Nephron (organoid): ENCODE data around the gene POLR3B.

ENCODE experiments used
- H3K27ac Mint-ChIP-seq, 3 experiments: 2 replicates each; pipeline ENCODE4 v1.8.0; 2020; ENCODE audit warnings: mixed read lengths in 3 of 3, mild to moderate bottlenecking in 2 of 3, moderate library complexity in 1 of 3
- H3K27me3 Mint-ChIP-seq: 2 replicates; pipeline ENCODE4 v1.8.0; 2021; ENCODE audit warnings: low read depth, mild to moderate bottlenecking, moderate library complexity, mixed read lengths
- H3K36me3 Mint-ChIP-seq: 2 replicates; pipeline ENCODE4 v1.8.0; 2020; ENCODE audit warnings: low read depth, mixed read lengths
- H3K4me1 Mint-ChIP-seq: 2 replicates; pipeline ENCODE4 v1.8.0; 2020; ENCODE audit warnings: mixed read lengths
- H3K4me3 Mint-ChIP-seq, 3 experiments: 2 replicates each; pipeline ENCODE4 v1.8.0; 2020; ENCODE audit warnings: mild to moderate bottlenecking in 3 of 3, mixed read lengths in 3 of 3, moderate library complexity in 2 of 3
- H3K9me3 Mint-ChIP-seq: 2 replicates; pipeline ENCODE4 v1.8.0; 2020; ENCODE audit warnings: mixed read lengths
- CTCF ChIP-seq, 3 experiments: fragments of 200-600 bp; sonication (generic); IDR thresholded peaks; one replicate each; pipeline ENCODE4 v1.5.0; 2021; ENCODE audit warnings: antibody characterized with exemption in 3 of 3; ENCODE audit not compliant: unreplicated experiment in 3 of 3

The POLR3B gene

DNA sequence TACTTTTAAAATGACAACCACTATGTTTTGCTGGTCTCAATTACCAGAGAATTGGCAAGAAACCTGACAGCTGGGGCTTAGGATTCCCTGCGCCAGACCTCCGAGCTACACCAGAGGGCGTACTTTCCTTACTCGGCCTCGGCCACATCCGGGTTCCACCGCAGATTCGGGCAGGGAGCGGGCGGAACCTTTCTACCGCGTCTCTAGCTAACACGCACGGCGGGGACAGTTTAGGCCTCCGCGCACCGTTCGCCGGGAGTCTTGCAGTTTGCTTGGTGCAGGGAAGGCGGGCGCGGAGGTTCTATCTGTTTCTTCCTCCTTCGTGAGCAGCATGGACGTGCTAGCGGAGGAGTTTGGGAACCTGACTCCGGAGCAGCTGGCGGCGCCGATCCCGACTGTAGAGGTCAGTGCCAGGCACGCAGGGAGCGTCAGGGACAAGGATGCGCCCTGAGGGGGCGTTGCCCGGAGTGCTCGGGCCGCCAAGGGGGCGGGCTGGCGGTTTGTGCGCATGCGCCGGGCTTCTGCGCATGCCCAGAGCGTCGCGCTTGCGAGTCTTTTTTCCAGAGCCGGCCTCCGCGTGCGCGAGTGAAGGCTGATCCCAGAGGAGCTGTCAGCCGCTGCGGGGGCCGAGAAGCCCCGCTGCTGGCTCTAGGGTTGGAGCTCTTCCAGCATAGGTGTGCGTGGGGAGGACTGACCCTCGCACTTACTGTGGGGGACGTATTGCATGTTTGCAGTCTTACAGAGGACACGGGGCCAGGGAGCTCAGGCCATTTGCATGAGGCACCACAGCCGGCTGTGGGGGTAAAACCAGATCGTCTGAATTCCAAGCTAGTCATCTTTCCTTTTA, at the start of gene POLR3B:
Gene POLR3B (plus strand): TSS at position 200 of the 847 bp plus-strand sequence. CDS start 132 bp downstream, at position 332.
- peak within 1 kb of the TSS; percentile 85 to 93 (median 93) for H3K4me3 Mint-ChIP-seq
- H3K4me1 Mint-ChIP-seq, result peaks cover 14% of the 10 kb centered on the region
- no peaks in the 10 kb centered on the region for H3K27me3 Mint-ChIP-seq
- H3K9me3 Mint-ChIP-seq, result no peaks in the 10 kb centered on the region
- H3K36me3 Mint-ChIP-seq, result no peaks in the 10 kb centered on the region
- TF ChIP-seq CTCF (IDR thresholded peaks at IDR 0.05; ENCODE audit: unreplicated experiment in 3 of 3), result peak; percentile 89 to 95 (median 94)
- H3K27ac Mint-ChIP-seq, result peak within 1 kb of the TSS; percentile 92 to 98 (median 96)

GRCh38 chr12:106308121-106308520, 49.4 kb upstream of the POLR3B start:
- no peaks in the 10 kb centered on the region for H3K9me3 Mint-ChIP-seq
- H3K27ac Mint-ChIP-seq, result peak overlapping the region; percentile 18 to 32 (median 19)

DNA sequence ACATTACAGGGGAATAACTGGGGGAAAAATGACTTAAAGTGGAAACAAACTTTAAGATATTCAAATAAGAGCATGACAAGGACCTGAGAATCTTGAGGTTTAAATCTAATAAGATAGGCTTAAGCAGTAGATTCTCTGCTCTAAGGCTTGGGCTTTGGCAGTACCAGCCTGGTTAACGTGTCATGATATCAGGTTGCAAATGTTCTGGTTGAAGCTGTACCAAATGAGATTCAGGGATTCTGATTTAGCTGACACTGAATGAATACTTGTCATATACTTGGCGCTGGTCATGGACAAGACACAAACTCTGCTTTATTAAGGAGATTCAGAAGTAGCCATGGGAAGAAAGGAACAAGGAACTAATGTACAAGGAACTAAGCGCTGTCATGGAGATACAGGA, 48.9 kb upstream of the POLR3B start:
- no peaks in the 10 kb centered on the region for H3K36me3 Mint-ChIP-seq
- no peaks in the 10 kb centered on the region for H3K27me3 Mint-ChIP-seq
- H3K9me3 Mint-ChIP-seq, result no peaks in the 10 kb centered on the region
- no peak overlapping the region for H3K4me3 Mint-ChIP-seq
- no peak for TF ChIP-seq CTCF (IDR thresholded peaks at IDR 0.05; ENCODE audit: unreplicated experiment in 3 of 3)
- peaks cover 46% of the 10 kb centered on the region for H3K4me1 Mint-ChIP-seq
- peak overlapping the region; percentile 18 to 32 (median 19) for H3K27ac Mint-ChIP-seq

More at GRCh38 chr12:106308121-106308520, 49.4 kb upstream of the POLR3B start:
- no peak for TF ChIP-seq CTCF (IDR thresholded peaks at IDR 0.05; ENCODE audit: unreplicated experiment in 3 of 3)
- Mint-ChIP-seq H3K36me3 (no peaks in the 10 kb centered on the region), H3K4me1 (peaks cover 46% of the 10 kb centered on the region), H3K4me3 (no peak overlapping the region), H3K27me3 (no peaks in the 10 kb centered on the region)

- Mint-ChIP-seq H3K4me3 (no peak overlapping the region), H3K4me1 (peaks cover 36% of the 10 kb centered on the region), H3K27me3 (no peaks in the 10 kb centered on the region), H3K9me3 (no peaks in the 10 kb centered on the region), H3K36me3 (peaks cover 4% of the 10 kb centered on the region), H3K27ac (peak overlapping the region; percentile 14 to 55 (median 54))
- no peak for TF ChIP-seq CTCF (IDR thresholded peaks at IDR 0.05; ENCODE audit: unreplicated experiment in 3 of 3)
Measured at GRCh38 chr12:106309671-106310505, 47.7 kb upstream of the POLR3B start.

GRCh38 chr12:106310687-106311086, 46.9 kb upstream of the POLR3B start:
- no peaks in the 10 kb centered on the region for H3K27me3 Mint-ChIP-seq
- H3K36me3 Mint-ChIP-seq, result peaks cover 12% of the 10 kb centered on the region
- no peak overlapping the region for H3K4me3 Mint-ChIP-seq
- H3K9me3 Mint-ChIP-seq, result no peaks in the 10 kb centered on the region
- H3K27ac Mint-ChIP-seq, result peak overlapping the region in 2 of 3 experiments; percentile 14 to 49
- H3K4me1 Mint-ChIP-seq, result peaks cover 30% of the 10 kb centered on the region
- TF ChIP-seq CTCF (IDR thresholded peaks at IDR 0.05; ENCODE audit: unreplicated experiment in 3 of 3), result no peak
